ENCODE data around the gene TTLL11. TPM values are rescaled to one million over a fixed set of nuclear protein-coding genes. Genes with fewer than 3 reads are reported as not detected.

The TTLL11 gene
- total RNA-seq, 2 experiments from 2014 or later: 2.6 to 3.3 TPM

GRCh38 chr9:122087406-122088200, 5.5 kb downstream of the TTLL11 start:
- Mint-ChIP-seq H3K9me3 (ENCODE audit: insufficient read depth) (no peaks in the 10 kb centered on the region), H3K4me1 (ENCODE audit: low read depth) (peaks cover 19% of the 10 kb centered on the region), H3K4me3 (no peak overlapping the region), H3K36me3 (ENCODE audit: low read depth) (no peaks in the 10 kb centered on the region), H3K27me3 (ENCODE audit: low read depth) (no peaks in the 10 kb centered on the region), H3K27ac (no peak overlapping the region)
- ChIA-PET CTCF (interaction anchor here (2.3 to 4.4 kb wide), 2 partner anchors 11 to 35 kb away, joined by 6 to 34 read pairs; no protein-coding TSS in a partner anchor), POLR2A (no interaction called here)
- ATAC-seq (no peak), DNase-seq (no peak)

- Mint-ChIP-seq H3K36me3 (ENCODE audit: low read depth) (no peaks in the 10 kb centered on the region), H3K9me3 (ENCODE audit: insufficient read depth) (no peaks in the 10 kb centered on the region), H3K4me1 (ENCODE audit: low read depth) (peaks cover 14% of the 10 kb centered on the region), H3K27ac (no peak overlapping the region), H3K4me3 (no peak overlapping the region), H3K27me3 (ENCODE audit: low read depth) (no peaks in the 10 kb centered on the region)
- POLR2A ChIA-PET: no interaction called here
- no peak for ATAC-seq
- DNase-seq: no peak
- CTCF ChIA-PET: interaction anchor here (4.4 kb wide), 1 partner anchor 12 kb away, joined by 34 read pairs; no protein-coding TSS in a partner anchor
These were observed 6.2 kb downstream of the TTLL11 start for GRCh38 chr9:122086873-122087272.

GRCh38 chr9:122085260-122085659, 7.8 kb downstream of the TTLL11 start:
- Mint-ChIP-seq H3K4me3 (no peak overlapping the region), H3K4me1 (ENCODE audit: low read depth) (peaks cover 2% of the 10 kb centered on the region), H3K36me3 (ENCODE audit: low read depth) (no peaks in the 10 kb centered on the region), H3K27me3 (ENCODE audit: low read depth) (no peaks in the 10 kb centered on the region), H3K27ac (no peak overlapping the region), H3K9me3 (ENCODE audit: insufficient read depth) (no peaks in the 10 kb centered on the region)
- DNase-seq (no peak), ATAC-seq (no peak)
- POLR2A ChIA-PET: no interaction called here
- CTCF ChIA-PET: no interaction called here

DNA sequence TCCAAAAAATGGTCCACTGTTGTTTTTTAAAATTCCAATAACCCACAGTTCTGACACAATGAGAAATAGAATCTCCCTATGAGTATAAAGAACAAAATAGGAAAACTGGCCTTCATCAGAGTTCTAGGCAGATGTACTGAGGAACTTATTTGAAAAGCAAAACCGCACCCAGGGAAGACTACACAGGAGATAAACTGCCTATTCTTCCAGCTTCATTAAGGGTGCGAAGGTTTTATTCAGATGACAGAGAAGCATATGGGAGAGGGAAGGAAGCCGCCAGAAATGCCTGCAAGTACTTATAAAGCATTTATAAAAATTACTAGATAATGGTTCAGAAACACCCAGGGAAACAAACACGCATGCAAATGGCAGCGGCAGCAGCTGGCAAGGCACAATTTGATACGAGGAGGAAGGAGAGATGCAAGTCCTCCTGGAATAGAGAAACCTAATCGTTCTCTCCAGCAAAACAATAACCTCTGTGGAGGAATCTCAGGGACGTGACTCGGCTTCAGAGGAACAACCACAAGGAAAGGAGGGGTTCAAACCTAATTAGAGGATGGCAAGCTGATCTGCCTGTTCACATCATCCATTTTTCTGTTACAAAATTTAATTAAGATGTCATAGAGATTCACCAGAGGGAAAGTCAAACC, 9.0 kb downstream of the TTLL11 start:
- no peaks in the 10 kb centered on the region for H3K4me1 Mint-ChIP-seq (ENCODE audit: low read depth)
- ChIA-PET CTCF (no interaction called here), POLR2A (no interaction called here)
- no peak overlapping the region for H3K4me3 Mint-ChIP-seq
- no peaks in the 10 kb centered on the region for H3K27me3 Mint-ChIP-seq (ENCODE audit: low read depth)
- H3K9me3 Mint-ChIP-seq (ENCODE audit: insufficient read depth): no peaks in the 10 kb centered on the region
- DNase-seq (no peak), ATAC-seq (no peak)
- no peaks in the 10 kb centered on the region for H3K36me3 Mint-ChIP-seq (ENCODE audit: low read depth)
- no peak overlapping the region for H3K27ac Mint-ChIP-seq

GRCh38 chr9:122080986-122081385, 12.1 kb downstream of the TTLL11 start:
- Mint-ChIP-seq H3K27ac (no peak overlapping the region), H3K27me3 (ENCODE audit: low read depth) (no peaks in the 10 kb centered on the region), H3K4me1 (ENCODE audit: low read depth) (no peaks in the 10 kb centered on the region), H3K36me3 (ENCODE audit: low read depth) (no peaks in the 10 kb centered on the region), H3K4me3 (no peak overlapping the region), H3K9me3 (ENCODE audit: insufficient read depth) (peaks cover 18% of the 10 kb centered on the region)
- ATAC-seq (no peak), DNase-seq (no peak)
- ChIA-PET POLR2A (no interaction called here), CTCF (interaction anchor here (1.0 kb wide), 1 partner anchor 42 kb away, joined by 3 read pairs; no protein-coding TSS in a partner anchor)

- ATAC-seq (no peak), DNase-seq (no peak)
- POLR2A ChIA-PET: interaction anchor here (0.9 kb wide), 1 partner anchor 16 kb away, joined by 3 read pairs; no protein-coding TSS in a partner anchor
- no peak overlapping the region for H3K27ac Mint-ChIP-seq
- H3K4me1 Mint-ChIP-seq (ENCODE audit: low read depth): no peaks in the 10 kb centered on the region
- CTCF ChIA-PET: interaction anchor here (0.8 to 0.9 kb wide), 3 partner anchors 18 to 21 kb away, joined by 3 to 4 read pairs (median 3); no protein-coding TSS in a partner anchor
- H3K4me3 Mint-ChIP-seq: no peak overlapping the region
- H3K9me3 Mint-ChIP-seq (ENCODE audit: insufficient read depth): peaks cover 18% of the 10 kb centered on the region
- H3K36me3 Mint-ChIP-seq (ENCODE audit: low read depth): no peaks in the 10 kb centered on the region
- H3K27me3 Mint-ChIP-seq (ENCODE audit: low read depth): no peaks in the 10 kb centered on the region
These were observed 14.6 kb downstream of the TTLL11 start for GRCh38 chr9:122078557-122078956.

DNA sequence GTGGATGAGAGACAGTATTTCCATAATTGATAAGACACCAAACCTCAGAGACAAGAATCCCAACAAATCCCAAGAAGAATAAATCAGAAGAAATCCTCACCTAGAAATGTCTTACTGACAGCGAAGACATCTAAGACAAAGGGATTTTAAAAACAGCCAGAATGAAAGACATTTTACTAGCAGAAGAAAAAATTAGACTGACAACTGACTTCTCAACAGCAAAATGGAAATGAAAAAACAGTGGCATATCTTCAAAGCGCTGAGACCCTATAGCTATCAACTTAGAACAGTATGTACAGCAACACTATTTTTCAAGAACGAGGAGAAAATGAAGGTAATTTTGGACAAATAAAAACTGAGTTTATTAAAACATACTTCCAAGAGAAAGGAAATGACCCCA, 16.3 kb downstream of the TTLL11 start:
- ATAC-seq (no peak), DNase-seq (no peak)
- H3K4me3 Mint-ChIP-seq: no peak overlapping the region
- H3K36me3 Mint-ChIP-seq (ENCODE audit: low read depth): no peaks in the 10 kb centered on the region
- ChIA-PET CTCF (no interaction called here), POLR2A (no interaction called here)
- peaks cover 18% of the 10 kb centered on the region for H3K9me3 Mint-ChIP-seq (ENCODE audit: insufficient read depth)
- no peaks in the 10 kb centered on the region for H3K27me3 Mint-ChIP-seq (ENCODE audit: low read depth)
- no peak overlapping the region for H3K27ac Mint-ChIP-seq
- no peaks in the 10 kb centered on the region for H3K4me1 Mint-ChIP-seq (ENCODE audit: low read depth)

DNA sequence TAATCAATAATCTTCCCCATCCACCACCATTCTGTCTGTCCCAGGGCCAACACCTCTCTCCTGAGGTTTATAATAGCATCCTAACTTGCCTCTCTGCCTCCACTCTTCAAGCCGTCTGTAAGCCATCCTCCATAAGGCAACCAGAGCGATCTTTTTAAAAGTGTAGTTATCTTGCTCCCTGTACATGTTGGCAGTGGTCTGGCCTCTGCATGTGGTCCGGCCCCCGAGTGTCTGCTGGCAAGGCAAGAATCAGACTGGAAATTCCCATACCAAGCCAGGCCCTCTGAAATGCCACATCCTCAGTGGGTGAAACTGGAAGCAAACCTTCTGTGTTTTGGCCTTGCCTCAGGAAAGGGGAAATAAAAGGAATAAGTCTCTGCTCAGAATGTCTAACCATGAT, 17.0 kb downstream of the TTLL11 start:
- Mint-ChIP-seq H3K4me1 (ENCODE audit: low read depth) (no peaks in the 10 kb centered on the region), H3K27ac (no peak overlapping the region), H3K36me3 (ENCODE audit: low read depth) (no peaks in the 10 kb centered on the region), H3K9me3 (ENCODE audit: insufficient read depth) (peaks cover 18% of the 10 kb centered on the region), H3K27me3 (ENCODE audit: low read depth) (no peaks in the 10 kb centered on the region), H3K4me3 (no peak overlapping the region)
- ChIA-PET POLR2A (no interaction called here), CTCF (no interaction called here)
- ATAC-seq (no peak), DNase-seq (no peak)

DNA sequence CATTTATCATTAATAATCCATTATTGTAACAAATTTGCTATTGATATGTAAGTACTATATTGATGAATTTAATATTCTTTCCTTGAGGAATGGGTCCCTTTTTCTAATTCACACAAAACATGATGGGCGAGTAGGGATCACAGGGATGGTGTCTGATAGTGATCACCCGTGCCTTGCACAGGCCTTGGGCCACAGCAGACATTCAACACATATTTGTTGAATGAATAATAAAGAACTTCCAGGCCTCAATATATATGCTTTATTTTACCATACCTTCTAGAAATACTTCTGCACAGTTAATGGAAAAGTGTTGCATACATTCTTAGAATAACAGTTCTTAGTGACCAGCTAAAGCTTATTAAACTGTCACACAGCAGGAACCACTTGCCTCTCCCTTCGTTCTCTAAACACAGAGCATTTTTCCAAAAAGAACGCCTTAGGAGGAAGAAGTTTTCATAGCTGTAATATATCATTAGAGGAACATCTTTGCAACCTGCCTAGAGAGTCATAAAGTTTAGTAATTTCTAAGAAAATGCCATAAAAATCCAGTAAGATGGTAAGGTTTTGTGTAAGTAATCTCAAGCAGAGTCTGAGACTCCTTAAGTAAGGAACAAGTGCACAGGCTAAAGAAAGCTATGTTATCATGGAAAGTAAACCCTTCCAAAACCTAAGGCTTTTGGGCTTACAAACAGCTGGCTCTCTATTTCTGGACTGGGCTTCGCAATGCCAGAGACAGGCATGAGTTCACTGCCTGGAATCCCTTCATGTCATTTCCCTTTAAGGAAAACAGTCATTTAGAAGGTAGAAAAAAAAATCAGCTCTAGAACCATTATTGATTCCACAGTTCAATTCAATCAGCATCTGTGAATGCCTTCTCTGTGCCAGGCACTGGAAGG, 17.7 kb downstream of the TTLL11 start:
- H3K4me1 Mint-ChIP-seq (ENCODE audit: low read depth): no peaks in the 10 kb centered on the region
- ChIA-PET CTCF (no interaction called here), POLR2A (no interaction called here)
- no peak overlapping the region for H3K27ac Mint-ChIP-seq
- H3K36me3 Mint-ChIP-seq (ENCODE audit: low read depth): no peaks in the 10 kb centered on the region
- ATAC-seq (no peak), DNase-seq (no peak)
- H3K4me3 Mint-ChIP-seq: no peak overlapping the region
- peaks cover 18% of the 10 kb centered on the region for H3K9me3 Mint-ChIP-seq (ENCODE audit: insufficient read depth)
- H3K27me3 Mint-ChIP-seq (ENCODE audit: low read depth): no peaks in the 10 kb centered on the region

- H3K4me1 Mint-ChIP-seq (ENCODE audit: low read depth): no peaks in the 10 kb centered on the region
- H3K27ac Mint-ChIP-seq: no peak overlapping the region
- CTCF ChIA-PET: interaction anchor here (2.1 kb wide), 1 partner anchor 28 kb away, joined by 6 read pairs; no protein-coding TSS in a partner anchor
- peaks cover 4% of the 10 kb centered on the region for H3K9me3 Mint-ChIP-seq (ENCODE audit: insufficient read depth)
- DNase-seq (no peak), ATAC-seq (no peak)
- H3K4me3 Mint-ChIP-seq: no peak overlapping the region
- no peaks in the 10 kb centered on the region for H3K36me3 Mint-ChIP-seq (ENCODE audit: low read depth)
- POLR2A ChIA-PET: no interaction called here
- H3K27me3 Mint-ChIP-seq (ENCODE audit: low read depth): no peaks in the 10 kb centered on the region
These were observed 21.4 kb downstream of the TTLL11 start for GRCh38 chr9:122071715-122072114.

DNA sequence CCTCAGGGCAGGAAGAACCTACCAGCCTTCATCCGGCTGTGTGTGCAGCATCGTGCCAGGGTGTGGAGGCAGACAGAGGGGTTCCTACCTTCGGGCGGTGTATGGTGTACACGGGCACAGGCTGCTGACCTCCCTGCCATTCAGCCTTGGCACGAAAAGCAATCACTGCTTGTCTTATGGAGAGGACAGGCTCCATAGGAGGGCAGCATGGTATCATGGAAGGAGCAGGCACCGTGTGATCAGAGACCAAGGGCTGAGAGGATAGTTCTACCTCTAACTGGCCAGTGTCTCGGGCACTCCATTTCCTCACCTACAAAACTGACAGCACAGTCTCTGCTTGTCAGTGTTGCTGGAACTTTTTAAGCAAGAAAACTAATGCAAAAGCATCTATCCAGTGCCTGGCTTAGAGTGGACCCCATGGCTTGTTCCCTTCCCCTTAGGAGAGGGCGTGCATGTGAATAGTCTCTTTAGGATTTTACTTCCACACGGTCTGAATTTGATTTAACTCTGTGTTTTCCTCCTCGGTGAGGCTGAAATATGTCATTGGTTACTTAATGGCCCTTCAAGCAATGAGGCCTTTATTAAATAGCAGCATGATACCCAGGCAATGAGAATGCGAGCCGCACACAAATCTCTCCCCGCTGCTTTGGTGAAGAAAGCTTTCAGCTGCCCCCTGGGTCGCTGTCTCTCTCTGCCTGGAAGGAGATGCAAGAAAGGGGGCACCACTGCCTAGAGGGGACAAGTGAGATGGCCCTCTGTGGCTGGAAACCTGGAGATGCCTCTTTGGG, 22.2 kb downstream of the TTLL11 start:
- H3K4me3 Mint-ChIP-seq: no peak overlapping the region
- H3K27me3 Mint-ChIP-seq (ENCODE audit: low read depth): no peaks in the 10 kb centered on the region
- CTCF ChIA-PET: no interaction called here
- no peaks in the 10 kb centered on the region for H3K9me3 Mint-ChIP-seq (ENCODE audit: insufficient read depth)
- ATAC-seq (no peak), DNase-seq (no peak)
- no peaks in the 10 kb centered on the region for H3K4me1 Mint-ChIP-seq (ENCODE audit: low read depth)
- POLR2A ChIA-PET: no interaction called here
- H3K27ac Mint-ChIP-seq: no peak overlapping the region
- H3K36me3 Mint-ChIP-seq (ENCODE audit: low read depth): no peaks in the 10 kb centered on the region
